GM18505 (cell line): Measurements from ENCODE around the gene COX6A1.
"Not testable (repeated sequence)": the region's sequence is repeated elsewhere in the genome, so short reads cannot be mapped to it uniquely, and the experiment has no call there.

Experiments
- ATAC-seq: cut with Tn5 transposase; IDR thresholded peaks from one replicate; pipeline ENCODE4 v1.9.1; 2021; ENCODE audit not compliant: unreplicated experiment
- POLR2A ChIP-seq: IDR thresholded peaks from 4 replicates; pipeline ENCODE4 v1.6.1; 2011; ENCODE audit warnings: borderline replicate concordance; ENCODE audit not compliant: insufficient read depth, insufficient read length; ENCODE audit errors: extremely low read depth

COX6A1 gene

GRCh38 chr12:120481022-120481767, 43.3 kb downstream of the COX6A1 start:
- ATAC-seq: no peak
- no peak for TF ChIP-seq POLR2A

GRCh38 chr12:120483621-120484020, 45.7 kb downstream of the COX6A1 start:
- ATAC-seq: no peak
- TF ChIP-seq POLR2A: no peak

GRCh38 chr12:120485961-120486881, 48.3 kb downstream of the COX6A1 start:
- no peak for ATAC-seq
- TF ChIP-seq POLR2A: no peak

- not testable (repeated sequence) for ATAC-seq
Observed at GRCh38 chr12:120487552-120487951, 49.6 kb downstream of the COX6A1 start.

- TF ChIP-seq POLR2A: no peak
- ATAC-seq: no peak
Observed at GRCh38 chr12:120488057-120488640, 50.2 kb downstream of the COX6A1 start.

GRCh38 chr12:120489018-120489417, 51.1 kb downstream of the COX6A1 start:
- ATAC-seq: no peak
- no peak for TF ChIP-seq POLR2A

GRCh38 chr12:120490325-120490724, 52.4 kb downstream of the COX6A1 start:
- no peak for TF ChIP-seq POLR2A
- no peak for ATAC-seq
